WTC11 (cell line): ENCODE data around the gene IL25. TPM values are rescaled to one million over a fixed set of nuclear protein-coding genes. Genes with fewer than 3 reads are reported as not detected.

Source experiments
- ATAC-seq: fragments of 200-7000 bp; cut with Tn5 transposase; 2 replicates; pipeline ENCODE4 v1.10.0; 2021; ENCODE audit warnings: mild to moderate bottlenecking, moderate library complexity
- CTCF ChIA-PET: fragments of 300-600 bp; sonication (Branson Sonifier 250); formaldehyde crosslinking; loops from one replicate; lab custom pipeline; 2021; ENCODE audit warnings: antibody characterized with exemption; lab: Charles Lee
- POLR2A ChIA-PET: fragments of 350-600 bp; sonication (Branson Sonifier 250); formaldehyde crosslinking; loops from one replicate; lab custom pipeline; 2021; ENCODE audit warnings: antibody characterized with exemption; lab: Charles Lee
- DNase-seq: peaks from one replicate; pipeline ENCODE4 v3.0.0; 2021; ENCODE audit warnings: low spot score
- H3K27ac Mint-ChIP-seq: 2 replicates; pipeline ENCODE4 v1.8.0; 2021; ENCODE audit warnings: mixed read lengths
- H3K27me3 Mint-ChIP-seq: 2 replicates; pipeline ENCODE4 v1.8.0; 2021; ENCODE audit warnings: low read depth, mild to moderate bottlenecking, moderate library complexity, mixed read lengths
- H3K36me3 Mint-ChIP-seq: 2 replicates; pipeline ENCODE4 v1.8.0; 2021; ENCODE audit warnings: mixed read lengths
- H3K4me1 Mint-ChIP-seq: 2 replicates; pipeline ENCODE4 v1.8.0; 2022; ENCODE audit warnings: mixed read lengths
- H3K4me3 Mint-ChIP-seq: 2 replicates; pipeline ENCODE4 v1.8.0; 2021; ENCODE audit warnings: mild to moderate bottlenecking, moderate library complexity, mixed read lengths
- H3K9me3 Mint-ChIP-seq: 2 replicates; pipeline ENCODE4 v1.8.0; 2021; ENCODE audit warnings: mixed read lengths
- AFF4 ChIP-seq: sonication (generic); formaldehyde crosslinking; IDR thresholded peaks from 2 replicates; pipeline ENCODE4 v1.8.1; 2023; ENCODE audit warnings: mild to moderate bottlenecking, missing genetic modification reagents, borderline replicate concordance
- CTCF ChIP-seq: fragments of 200-600 bp; IDR thresholded peaks from 2 replicates; pipeline ENCODE4 v1.8.0; 2022; ENCODE audit warnings: antibody characterized with exemption
- E2F4 ChIP-seq: sonication (generic); formaldehyde crosslinking; IDR thresholded peaks from 2 replicates; pipeline ENCODE4 v1.8.1; 2022; ENCODE audit warnings: low read depth, mild to moderate bottlenecking, moderate library complexity, missing genetic modification reagents, borderline replicate concordance
- ELF4 ChIP-seq: sonication (generic); formaldehyde crosslinking; IDR thresholded peaks from 2 replicates; pipeline ENCODE4 v1.8.1; 2022; ENCODE audit warnings: low read depth, mild to moderate bottlenecking, moderate library complexity, missing genetic modification reagents
- ESRRA ChIP-seq: sonication (generic); formaldehyde crosslinking; IDR thresholded peaks from 2 replicates; pipeline ENCODE4 v1.8.1; 2022; ENCODE audit warnings: mild to moderate bottlenecking, missing genetic modification reagents, borderline replicate concordance
- ETV6 ChIP-seq: sonication (generic); formaldehyde crosslinking; IDR thresholded peaks from 2 replicates; pipeline ENCODE4 v1.8.1; 2022; ENCODE audit warnings: mild to moderate bottlenecking, missing genetic modification reagents
- HMGA2 ChIP-seq: fragments of 250-450 bp; sonication (Bioruptor Pico); IDR thresholded peaks from 2 replicates; pipeline ENCODE4 v1.4.0; 2021; ENCODE audit warnings: mild to moderate bottlenecking, moderate library complexity
- IRF2 ChIP-seq: sonication (generic); formaldehyde crosslinking; IDR thresholded peaks from 2 replicates; pipeline ENCODE4 v1.8.0; 2022; ENCODE audit warnings: low read depth, missing genetic modification reagents, borderline replicate concordance
- MAX ChIP-seq: sonication (generic); formaldehyde crosslinking; IDR thresholded peaks from 2 replicates; pipeline ENCODE4 v1.8.0; 2022; ENCODE audit warnings: mild to moderate bottlenecking, missing genetic modification reagents
- NR2C2 ChIP-seq: sonication (generic); formaldehyde crosslinking; IDR thresholded peaks from 2 replicates; pipeline ENCODE4 v1.8.0; 2022; ENCODE audit warnings: mild to moderate bottlenecking, missing genetic modification reagents
- PRRX2 ChIP-seq: fragments of 250-450 bp; sonication (Bioruptor Pico); IDR thresholded peaks from 2 replicates; pipeline ENCODE4 v1.8.0; 2021; ENCODE audit warnings: mild to moderate bottlenecking
- TEAD4 ChIP-seq: sonication (generic); formaldehyde crosslinking; IDR thresholded peaks from 2 replicates; pipeline ENCODE4 v1.8.0; 2022; ENCODE audit warnings: mild to moderate bottlenecking, missing genetic modification reagents
- ZBTB43 ChIP-seq: sonication (generic); formaldehyde crosslinking; IDR thresholded peaks from 2 replicates; pipeline ENCODE4 v1.8.1; 2023; ENCODE audit warnings: mild to moderate bottlenecking, missing genetic modification reagents
- ZNF416 ChIP-seq: fragments of 250-450 bp; sonication (Bioruptor Pico); IDR thresholded peaks from 2 replicates; pipeline ENCODE4 v1.9.0; 2021; ENCODE audit warnings: mild to moderate bottlenecking, inconsistent platforms
- total RNA-seq: library from RNA; stranded (reverse); gene quantifications from 3 replicates; pipeline ENCODE4 v1.2.3, GENCODE V29; 2021

The IL25 gene
- total RNA-seq, 1 experiment from 2014 or later, result 0.24 TPM

GRCh38 chr14:23411563-23412525 is 39.2 kb downstream of the IL25 start (continued):
- TF ChIP-seq AFF4, result no peak
- no peak for TF ChIP-seq PRRX2 (CRISPR knock-in tag)
- TF ChIP-seq NR2C2, result no peak
- no peak for TF ChIP-seq IRF2
- no peak for TF ChIP-seq HMGA2 (CRISPR knock-in tag)
- no peak for TF ChIP-seq E2F4
- no peak for TF ChIP-seq MAX (CRISPR knock-in tag)

GRCh38 chr14:23413681-23414080 is 41.1 kb downstream of the IL25 start:
- peaks cover 15% of the 10 kb centered on the region for H3K27me3 Mint-ChIP-seq
- no peaks in the 10 kb centered on the region for H3K9me3 Mint-ChIP-seq
- POLR2A ChIA-PET, result no interaction called here
- no peaks in the 10 kb centered on the region for H3K36me3 Mint-ChIP-seq
- H3K4me1 Mint-ChIP-seq, result no peaks in the 10 kb centered on the region
- TF ChIP-seq ELF4 (CRISPR knock-in tag) (no peak), ETV6 (no peak), CTCF (no peak), ZNF416 (no peak), ZBTB43 (CRISPR knock-in tag) (no peak), AFF4 (no peak), TEAD4 (CRISPR knock-in tag) (no peak), ESRRA (no peak), IRF2 (no peak)
- CTCF ChIA-PET, result interaction anchor here (0.6 to 2.7 kb wide), 2 partner anchors 13 to 34 kb away, joined by 3 to 8 read pairs; no protein-coding TSS in a partner anchor
- H3K27ac Mint-ChIP-seq, result no peak overlapping the region
- no peak overlapping the region for H3K4me3 Mint-ChIP-seq
- no peak for ATAC-seq
- DNase-seq, result no peak
